Measurements from ENCODE around the gene NKX2-2. TPM values are rescaled to one million over a fixed set of nuclear protein-coding genes. Genes with fewer than 3 reads are reported as not detected.

The NKX2-2 gene
- total and polyA plus RNA-seq, 2 of the 4 experiments (the other 2 are of a cell fraction) = not detected

DNA sequence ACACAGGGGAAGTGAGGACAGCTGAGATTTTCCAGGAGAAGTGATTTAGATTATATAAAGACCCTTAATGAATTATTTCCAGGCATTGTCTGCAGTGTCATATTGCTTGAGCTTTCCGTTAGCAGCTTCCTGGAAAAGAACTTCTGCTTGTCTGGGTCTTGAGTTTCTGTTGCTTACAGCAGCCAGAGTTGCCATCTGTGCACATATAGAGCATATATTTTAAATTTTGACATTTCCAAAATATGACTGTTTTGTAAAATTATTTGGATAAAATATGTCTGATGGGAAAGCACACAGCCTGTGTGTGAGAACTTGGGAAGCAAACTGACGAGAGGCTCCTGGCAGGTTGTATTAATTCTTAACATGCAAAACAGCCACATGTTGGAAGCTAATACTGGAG is 21.0 kb upstream of the NKX2-2 start:
- no peak overlapping the region for H3K4me3 ChIP-seq (ENCODE audit: insufficient read depth, low read depth, low read length)
- ChIA-PET CTCF (no interaction called here), POLR2A (ENCODE audit: unreplicated experiment) (no interaction called here)
- no peak overlapping the region for H2BK120ac ChIP-seq (ENCODE audit: low read depth, low read length)
- H3K56ac ChIP-seq (ENCODE audit: extremely low read depth, insufficient read depth, low read length) = no peak overlapping the region
- no peak overlapping the region for H2AK9ac ChIP-seq (replicated peaks; ENCODE audit: low read depth, low read length, poor library complexity)
- no peak overlapping the region for H2BK5ac ChIP-seq (ENCODE audit: low read depth, low read length, poor library complexity, severe bottlenecking)
- intact Hi-C loops (cut with micrococcal nuclease) = no loop called here
- H4K8ac ChIP-seq (ENCODE audit: low read depth in 2 of 2, low read length in 2 of 2) = no peak overlapping the region
- no peaks in the 10 kb centered on the region for H3K4me1 ChIP-seq (ENCODE audit: control insufficient read depth, insufficient read depth, low read length)
- H2AK5ac ChIP-seq (ENCODE audit: low read depth, low read length) = no peak overlapping the region
- no peak overlapping the region for H2BK15ac ChIP-seq (ENCODE audit: low read depth, low read length)
- no peaks in the 10 kb centered on the region for H3K36me3 ChIP-seq (ENCODE audit: control insufficient read depth, insufficient read depth, low read length)
- no peak overlapping the region for H3K23ac ChIP-seq (ENCODE audit: low read depth, low read length)
- H3K27me3 ChIP-seq (ENCODE audit: control insufficient read depth, insufficient read depth, low read length) = no peaks in the 10 kb centered on the region
- H3K18ac ChIP-seq (ENCODE audit: low read depth, low read length) = no peak overlapping the region
- no peak overlapping the region for H3K9ac ChIP-seq (ENCODE audit: low read depth, low read length)
- dilution Hi-C loops (cut with HindIII; ENCODE audit: low sequenced_read_pairs, unreplicated experiment) = no loop called here
- no peaks in the 10 kb centered on the region for H4K20me1 ChIP-seq (ENCODE audit: insufficient read depth, low read length)
- H3K14ac ChIP-seq (replicated peaks; ENCODE audit: low read depth, low read length) = no peak overlapping the region
- no peaks in the 10 kb centered on the region for H3K79me1 ChIP-seq (ENCODE audit: low read depth in 1 of 2, low read length in 2 of 2)
- ATAC-seq (ENCODE audit: low read depth) (no peak), DNase-seq (no peak)
- TF ChIP-seq CHD1 (IDR thresholded peaks at IDR 0.05; ENCODE audit: low read depth, low read length) (no peak), RAD21 (IDR thresholded peaks at IDR 0.05; ENCODE audit: low read length) (no peak), POLR2A (IDR thresholded peaks at IDR 0.05; ENCODE audit: low read depth, low read length) (no peak), RFX5 (IDR thresholded peaks at IDR 0.05; ENCODE audit: low read depth, low read length) (no peak), MXI1 (IDR thresholded peaks at IDR 0.05; ENCODE audit: borderline replicate concordance, low read depth, low read length) (no peak), CEBPB (IDR thresholded peaks at IDR 0.05; ENCODE audit: low read depth, low read length) (no peak), MAZ (IDR thresholded peaks at IDR 0.05; ENCODE audit: borderline replicate concordance, low read depth, low read length) (no peak), FOS (IDR thresholded peaks at IDR 0.05; ENCODE audit: low read depth, low read length) (no peak), NFE2L2 (IDR thresholded peaks at IDR 0.05; ENCODE audit: low read depth, low read length) (no peak), SMC3 (IDR thresholded peaks at IDR 0.05; ENCODE audit: low read depth, low read length) (no peak), MAFK (IDR thresholded peaks at IDR 0.05; ENCODE audit: low read depth, low read length) (no peak)
- TF ChIP-seq, protein P1, sequence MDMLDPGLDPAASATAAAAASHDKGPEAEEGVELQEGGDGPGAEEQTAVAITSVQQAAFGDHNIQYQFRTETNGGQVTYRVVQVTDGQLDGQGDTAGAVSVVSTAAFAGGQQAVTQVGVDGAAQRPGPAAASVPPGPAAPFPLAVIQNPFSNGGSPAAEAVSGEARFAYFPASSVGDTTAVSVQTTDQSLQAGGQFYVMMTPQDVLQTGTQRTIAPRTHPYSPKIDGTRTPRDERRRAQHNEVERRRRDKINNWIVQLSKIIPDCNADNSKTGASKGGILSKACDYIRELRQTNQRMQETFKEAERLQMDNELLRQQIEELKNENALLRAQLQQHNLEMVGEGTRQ (IDR thresholded peaks at IDR 0.05; ENCODE audit: low read depth, low read length) = no peak
- TF ChIP-seq, protein P2, sequence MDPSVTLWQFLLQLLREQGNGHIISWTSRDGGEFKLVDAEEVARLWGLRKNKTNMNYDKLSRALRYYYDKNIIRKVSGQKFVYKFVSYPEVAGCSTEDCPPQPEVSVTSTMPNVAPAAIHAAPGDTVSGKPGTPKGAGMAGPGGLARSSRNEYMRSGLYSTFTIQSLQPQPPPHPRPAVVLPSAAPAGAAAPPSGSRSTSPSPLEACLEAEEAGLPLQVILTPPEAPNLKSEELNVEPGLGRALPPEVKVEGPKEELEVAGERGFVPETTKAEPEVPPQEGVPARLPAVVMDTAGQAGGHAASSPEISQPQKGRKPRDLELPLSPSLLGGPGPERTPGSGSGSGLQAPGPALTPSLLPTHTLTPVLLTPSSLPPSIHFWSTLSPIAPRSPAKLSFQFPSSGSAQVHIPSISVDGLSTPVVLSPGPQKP (IDR thresholded peaks at IDR 0.05; ENCODE audit: borderline replicate concordance, low read depth, low read length) = no peak
- TF ChIP-seq, protein P3, sequence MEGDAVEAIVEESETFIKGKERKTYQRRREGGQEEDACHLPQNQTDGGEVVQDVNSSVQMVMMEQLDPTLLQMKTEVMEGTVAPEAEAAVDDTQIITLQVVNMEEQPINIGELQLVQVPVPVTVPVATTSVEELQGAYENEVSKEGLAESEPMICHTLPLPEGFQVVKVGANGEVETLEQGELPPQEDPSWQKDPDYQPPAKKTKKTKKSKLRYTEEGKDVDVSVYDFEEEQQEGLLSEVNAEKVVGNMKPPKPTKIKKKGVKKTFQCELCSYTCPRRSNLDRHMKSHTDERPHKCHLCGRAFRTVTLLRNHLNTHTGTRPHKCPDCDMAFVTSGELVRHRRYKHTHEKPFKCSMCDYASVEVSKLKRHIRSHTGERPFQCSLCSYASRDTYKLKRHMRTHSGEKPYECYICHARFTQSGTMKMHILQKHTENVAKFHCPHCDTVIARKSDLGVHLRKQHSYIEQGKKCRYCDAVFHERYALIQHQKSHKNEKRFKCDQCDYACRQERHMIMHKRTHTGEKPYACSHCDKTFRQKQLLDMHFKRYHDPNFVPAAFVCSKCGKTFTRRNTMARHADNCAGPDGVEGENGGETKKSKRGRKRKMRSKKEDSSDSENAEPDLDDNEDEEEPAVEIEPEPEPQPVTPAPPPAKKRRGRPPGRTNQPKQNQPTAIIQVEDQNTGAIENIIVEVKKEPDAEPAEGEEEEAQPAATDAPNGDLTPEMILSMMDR (conservative IDR thresholded peaks at IDR 0.05; ENCODE audit: low read depth, low read length) = no peak
- H3K27ac ChIP-seq (ENCODE audit: insufficient read depth, low read length) = no peak overlapping the region
- in situ Hi-C loops (cut with MboI; ENCODE audit: low sequenced_read_pairs) = no loop called here
- no peaks in the 10 kb centered on the region for H3K9me3 ChIP-seq (ENCODE audit: control insufficient read depth, insufficient read depth, low read length)
- 0% methylated on average over 1 of the region's 2 CpGs; no CpG with 5 or more reads in 1 of the 2 experiments for WGBS, 2 experiments (ENCODE audit: extremely low coverage in 2 of 2, insufficient read length in 1 of 2)
- H4K5ac ChIP-seq (ENCODE audit: low read depth, low read length) = no peak overlapping the region
- H3K4ac ChIP-seq (ENCODE audit: low read depth, low read length) = no peak overlapping the region
- H2AFZ ChIP-seq (replicated peaks; ENCODE audit: low read length, poor library complexity) = no peak overlapping the region
- H2BK20ac ChIP-seq (ENCODE audit: low read depth, low read length) = no peak overlapping the region
- H4K91ac ChIP-seq (ENCODE audit: insufficient read depth, low read depth, low read length) = no peak overlapping the region
- no TSS peak for BruUV-seq (replicated peaks)
- no peaks in the 10 kb centered on the region for H3K9me1 ChIP-seq (ENCODE audit: insufficient read depth, low read length)
- no peak overlapping the region for H3K4me2 ChIP-seq (ENCODE audit: low read depth, low read length)
